ENCODE data around the gene NUP93. TPM values are rescaled to one million over a fixed set of nuclear protein-coding genes. Genes with fewer than 3 reads are reported as not detected.

NUP93 gene
- total and polyA plus RNA-seq, 4 donors, result 27.4 to 59.9 (median 51.2) TPM

- Histone ChIP-seq H3K27ac (ENCODE audit: low read depth in 1 of 2, low read length in 1 of 2) (no peak overlapping the region), H3K9ac (ENCODE audit: insufficient read depth in 1 of 2, low read length in 2 of 2) (no peak overlapping the region), H3K27me3 (ENCODE audit: control insufficient read depth in 3 of 3, insufficient read depth in 3 of 3, low read length in 2 of 3) (no peaks in the 10 kb centered on the region), H3K36me3 (ENCODE audit: control insufficient read depth in 4 of 4, insufficient read depth in 4 of 4, low read length in 4 of 4) (peaks cover 18 to 31% (median 26%) of the 10 kb centered on the region in 4 donors), H3K4me1 (ENCODE audit: control insufficient read depth in 5 of 5, insufficient read depth in 5 of 5, low read length in 5 of 5) (no peaks in the 10 kb centered on the region), H3K9me3 (ENCODE audit: control insufficient read depth in 4 of 4, insufficient read depth in 3 of 4, low read length in 3 of 4) (no peaks in the 10 kb centered on the region), H3K4me3 (no peak overlapping the region)
- DNase-seq, result no peak
- WGBS, 2 donors, result 57 to 98% methylated on average over 2 of the region's 2 CpGs
- no peak for TF ChIP-seq CTCF (IDR thresholded peaks at IDR 0.05; ENCODE audit: control extremely low read depth, extremely low read depth)
- no peak for ATAC-seq (ENCODE audit: insufficient read depth, low FRiP score)
Observed at GRCh38 chr16:56830669-56831068, 100.7 kb downstream of the NUP93 start.

GRCh38 chr16:56832768-56833167, 102.8 kb downstream of the NUP93 start:
- H3K27ac ChIP-seq (ENCODE audit: low read depth in 1 of 2, low read length in 1 of 2), result no peak overlapping the region
- H3K36me3 ChIP-seq (ENCODE audit: control insufficient read depth in 4 of 4, insufficient read depth in 4 of 4, low read length in 4 of 4), result peaks cover 18 to 36% (median 32%) of the 10 kb centered on the region in 4 donors
- no peak for TF ChIP-seq CTCF (IDR thresholded peaks at IDR 0.05; ENCODE audit: control extremely low read depth, extremely low read depth)
- ATAC-seq (ENCODE audit: insufficient read depth, low FRiP score), result no peak
- no peaks in the 10 kb centered on the region for H3K9me3 ChIP-seq (ENCODE audit: control insufficient read depth in 4 of 4, insufficient read depth in 3 of 4, low read length in 3 of 4)
- no peak for DNase-seq
- no peaks in the 10 kb centered on the region for H3K4me1 ChIP-seq (ENCODE audit: control insufficient read depth in 5 of 5, insufficient read depth in 5 of 5, low read length in 5 of 5)
- no peak overlapping the region for H3K4me3 ChIP-seq
- H3K27me3 ChIP-seq (ENCODE audit: control insufficient read depth in 3 of 3, insufficient read depth in 3 of 3, low read length in 2 of 3), result no peaks in the 10 kb centered on the region
- no peak overlapping the region for H3K9ac ChIP-seq (ENCODE audit: insufficient read depth in 1 of 2, low read length in 2 of 2)

GRCh38 chr16:56833243-56833970, 103.5 kb downstream of the NUP93 start:
- H3K9ac ChIP-seq (ENCODE audit: insufficient read depth in 1 of 2, low read length in 2 of 2), result no peak overlapping the region
- no peaks in the 10 kb centered on the region for H3K27me3 ChIP-seq (ENCODE audit: control insufficient read depth in 3 of 3, insufficient read depth in 3 of 3, low read length in 2 of 3)
- no peak for DNase-seq
- H3K4me3 ChIP-seq, result no peak overlapping the region
- 77 to 91% methylated on average over 9 of the region's 9 CpGs for WGBS, 2 donors
- no peak overlapping the region for H3K27ac ChIP-seq (ENCODE audit: low read depth in 1 of 2, low read length in 1 of 2)
- H3K36me3 ChIP-seq (ENCODE audit: control insufficient read depth in 4 of 4, insufficient read depth in 4 of 4, low read length in 4 of 4), result peaks cover 21 to 36% (median 35%) of the 10 kb centered on the region in 4 donors
- no peak for ATAC-seq (ENCODE audit: insufficient read depth, low FRiP score)
- TF ChIP-seq CTCF (IDR thresholded peaks at IDR 0.05; ENCODE audit: control extremely low read depth, extremely low read depth), result no peak
- no peaks in the 10 kb centered on the region for H3K9me3 ChIP-seq (ENCODE audit: control insufficient read depth in 4 of 4, insufficient read depth in 3 of 4, low read length in 3 of 4)
- no peaks in the 10 kb centered on the region for H3K4me1 ChIP-seq (ENCODE audit: control insufficient read depth in 5 of 5, insufficient read depth in 5 of 5, low read length in 5 of 5)

- 82 to 96% methylated on average over 2 of the region's 2 CpGs for WGBS, 2 donors
- Histone ChIP-seq H3K4me1 (ENCODE audit: control insufficient read depth in 5 of 5, insufficient read depth in 5 of 5, low read length in 5 of 5) (peaks cover 0 to 8% (median 0%) of the 10 kb centered on the region in 5 donors), H3K9me3 (ENCODE audit: control insufficient read depth in 4 of 4, insufficient read depth in 3 of 4, low read length in 3 of 4) (no peaks in the 10 kb centered on the region), H3K36me3 (ENCODE audit: control insufficient read depth in 4 of 4, insufficient read depth in 4 of 4, low read length in 4 of 4) (peaks cover 24 to 38% (median 33%) of the 10 kb centered on the region in 4 donors), H3K27ac (ENCODE audit: low read depth in 1 of 2, low read length in 1 of 2) (no peak overlapping the region), H3K9ac (ENCODE audit: insufficient read depth in 1 of 2, low read length in 2 of 2) (no peak overlapping the region), H3K4me3 (no peak overlapping the region), H3K27me3 (ENCODE audit: control insufficient read depth in 3 of 3, insufficient read depth in 3 of 3, low read length in 2 of 3) (no peaks in the 10 kb centered on the region)
- ATAC-seq (ENCODE audit: insufficient read depth, low FRiP score), result no peak
- DNase-seq, result no peak
- no peak for TF ChIP-seq CTCF (IDR thresholded peaks at IDR 0.05; ENCODE audit: control extremely low read depth, extremely low read depth)
Observed at GRCh38 chr16:56835320-56835719, 105.4 kb downstream of the NUP93 start.
